Measurements from ENCODE around the gene LMTK3. TPM values are rescaled to one million over a fixed set of nuclear protein-coding genes. Genes with fewer than 3 reads are reported as not detected.
"Not testable (repeated sequence)": the region's sequence is repeated elsewhere in the genome, so short reads cannot be mapped to it uniquely, and the experiment has no call there.

Gene LMTK3
- total RNA-seq, 2 donors from 2014 or later, result 0.40 to 1.3 TPM

GRCh38 chr19:48524732-48525131, 13.1 kb upstream of the LMTK3 start:
- H3K27me3 Mint-ChIP-seq, result peaks cover 7 to 8% of the 10 kb centered on the region in 2 donors
- H3K27ac Mint-ChIP-seq, result no peak overlapping the region
- DNase-seq (ENCODE audit: low spot score), result no peak
- H3K36me3 Mint-ChIP-seq, result peaks cover 4% of the 10 kb centered on the region
- H3K4me1 Mint-ChIP-seq (ENCODE audit: low read depth in 2 of 2), result no peaks in the 10 kb centered on the region
- H3K9me3 Mint-ChIP-seq, result peaks cover 4% of the 10 kb centered on the region
- H3K4me3 Mint-ChIP-seq, result no peak overlapping the region
- ATAC-seq, result no peak

- Mint-ChIP-seq H3K27ac (no peak overlapping the region), H3K9me3 (peaks cover 4% of the 10 kb centered on the region), H3K4me3 (no peak overlapping the region), H3K4me1 (ENCODE audit: low read depth in 2 of 2) (no peaks in the 10 kb centered on the region), H3K36me3 (peaks cover 4% of the 10 kb centered on the region), H3K27me3 (peaks cover 7 to 8% of the 10 kb centered on the region in 2 donors)
- ATAC-seq (no peak), DNase-seq (ENCODE audit: low spot score) (no peak)
These were observed 12.6 kb upstream of the LMTK3 start for GRCh38 chr19:48524221-48524620.

GRCh38 chr19:48520134-48520533, 8.5 kb upstream of the LMTK3 start:
- Mint-ChIP-seq H3K27me3 (peaks cover 7 to 8% of the 10 kb centered on the region in 2 donors), H3K4me1 (ENCODE audit: low read depth in 2 of 2) (no peaks in the 10 kb centered on the region), H3K27ac (no peak overlapping the region), H3K36me3 (peaks cover 4% of the 10 kb centered on the region), H3K4me3 (no peak overlapping the region), H3K9me3 (peaks cover 4% of the 10 kb centered on the region)
- DNase-seq (ENCODE audit: low spot score) (no peak), ATAC-seq (no peak)

- not testable (repeated sequence) for H3K27me3 Mint-ChIP-seq; H3K4me3 Mint-ChIP-seq; H3K4me1 Mint-ChIP-seq (ENCODE audit: low read depth in 2 of 2); H3K36me3 Mint-ChIP-seq; H3K27ac Mint-ChIP-seq; H3K9me3 Mint-ChIP-seq; ATAC-seq; DNase-seq (ENCODE audit: low spot score)
These were observed 7.8 kb upstream of the LMTK3 start for GRCh38 chr19:48519426-48519825.

- Mint-ChIP-seq H3K27me3 (peaks cover 0 to 4% of the 10 kb centered on the region in 2 donors), H3K27ac (no peak overlapping the region), H3K4me3 (no peak overlapping the region), H3K9me3 (no peaks in the 10 kb centered on the region), H3K36me3 (no peaks in the 10 kb centered on the region), H3K4me1 (ENCODE audit: low read depth in 2 of 2) (peaks cover 0 to 5% of the 10 kb centered on the region in 2 donors)
- no peak for ATAC-seq
- no peak for DNase-seq (ENCODE audit: low spot score)
These were observed 6.6 kb upstream of the LMTK3 start for GRCh38 chr19:48518207-48518606.

- ATAC-seq (no peak), DNase-seq (ENCODE audit: low spot score) (no peak)
- H3K4me1 Mint-ChIP-seq (ENCODE audit: low read depth in 2 of 2), result peaks cover 0 to 5% of the 10 kb centered on the region in 2 donors
- no peaks in the 10 kb centered on the region for H3K9me3 Mint-ChIP-seq
- H3K4me3 Mint-ChIP-seq, result no peak overlapping the region
- H3K36me3 Mint-ChIP-seq, result no peaks in the 10 kb centered on the region
- no peak overlapping the region for H3K27ac Mint-ChIP-seq
- H3K27me3 Mint-ChIP-seq, result no peaks in the 10 kb centered on the region
These were observed 4.9 kb upstream of the LMTK3 start for GRCh38 chr19:48516536-48516935.

- Mint-ChIP-seq H3K27ac (no peak overlapping the region), H3K4me1 (ENCODE audit: low read depth in 2 of 2) (peaks cover 0 to 14% of the 10 kb centered on the region in 2 donors), H3K9me3 (no peaks in the 10 kb centered on the region), H3K4me3 (no peak overlapping the region), H3K27me3 (no peaks in the 10 kb centered on the region), H3K36me3 (no peaks in the 10 kb centered on the region)
- ATAC-seq, result no peak
- DNase-seq (ENCODE audit: low spot score), result no peak
These were observed 2.5 kb upstream of the LMTK3 start for GRCh38 chr19:48514123-48514458.

GRCh38 chr19:48513289-48514122, 1.9 kb upstream of the LMTK3 start:
- Mint-ChIP-seq H3K4me3 (no peak overlapping the region), H3K36me3 (no peaks in the 10 kb centered on the region), H3K27me3 (no peaks in the 10 kb centered on the region), H3K4me1 (ENCODE audit: low read depth in 2 of 2) (peaks cover 0 to 14% of the 10 kb centered on the region in 2 donors), H3K9me3 (no peaks in the 10 kb centered on the region), H3K27ac (no peak overlapping the region)
- ATAC-seq, result peak; percentile 79 to 86
- DNase-seq (ENCODE audit: low spot score), result peak; percentile 74

- H3K36me3 Mint-ChIP-seq, result no peaks in the 10 kb centered on the region
- no peak overlapping the region for H3K4me3 Mint-ChIP-seq
- no peak for ATAC-seq
- H3K27me3 Mint-ChIP-seq, result no peaks in the 10 kb centered on the region
- no peak for DNase-seq (ENCODE audit: low spot score)
- H3K4me1 Mint-ChIP-seq (ENCODE audit: low read depth in 2 of 2), result peaks cover 0 to 14% of the 10 kb centered on the region in 2 donors
- H3K9me3 Mint-ChIP-seq, result no peaks in the 10 kb centered on the region
- no peak overlapping the region for H3K27ac Mint-ChIP-seq
These were observed 1.1 kb upstream of the LMTK3 start for GRCh38 chr19:48512504-48513288.

GRCh38 chr19:48511321-48511731, 309 bp downstream of the LMTK3 start:
- Mint-ChIP-seq H3K36me3 (no peaks in the 10 kb centered on the region), H3K9me3 (no peaks in the 10 kb centered on the region), H3K27me3 (no peaks in the 10 kb centered on the region), H3K27ac (no peak overlapping the region), H3K4me1 (ENCODE audit: low read depth in 2 of 2) (peaks cover 0 to 14% of the 10 kb centered on the region in 2 donors), H3K4me3 (peak overlapping the region; percentile 74)
- no peak for DNase-seq (ENCODE audit: low spot score)
- ATAC-seq, result no peak

- H3K36me3 Mint-ChIP-seq, result no peaks in the 10 kb centered on the region
- no peaks in the 10 kb centered on the region for H3K27me3 Mint-ChIP-seq
- ATAC-seq (peak; percentile 69 to 86), DNase-seq (ENCODE audit: low spot score) (no peak)
- peak overlapping the region; percentile 74 for H3K4me3 Mint-ChIP-seq
- H3K27ac Mint-ChIP-seq, result peak overlapping the region in 1 of 2 donors; percentile 31
- peaks cover 0 to 14% of the 10 kb centered on the region in 2 donors for H3K4me1 Mint-ChIP-seq (ENCODE audit: low read depth in 2 of 2)
- no peaks in the 10 kb centered on the region for H3K9me3 Mint-ChIP-seq
These were observed 990 bp downstream of the LMTK3 start for GRCh38 chr19:48510421-48511268.

- Mint-ChIP-seq H3K27me3 (no peaks in the 10 kb centered on the region), H3K27ac (no peak overlapping the region), H3K4me3 (no peak overlapping the region), H3K9me3 (no peaks in the 10 kb centered on the region), H3K4me1 (ENCODE audit: low read depth in 2 of 2) (peaks cover 0 to 14% of the 10 kb centered on the region in 2 donors), H3K36me3 (no peaks in the 10 kb centered on the region)
- DNase-seq (ENCODE audit: low spot score) (no peak), ATAC-seq (no peak)
These were observed 2.0 kb downstream of the LMTK3 start for GRCh38 chr19:48509467-48510194.

Measured in natural killer cell treated with Interleukin-12 subunit alpha and Interleukin-12 subunit beta and Interleukin-15 and Interleukin-18, amount 100 ng/mL, for 72 hours (primary cell).